HG03095 (cell line): ENCODE results near the gene LAMA5.

Experiments
- ATAC-seq: cut with Tn5 transposase; IDR thresholded peaks from one replicate; pipeline ENCODE4 v1.9.1; 2021; ENCODE audit warnings: moderate library complexity; ENCODE audit not compliant: unreplicated experiment

Gene LAMA5

GRCh38 chr20:62318400-62319345 is 48.4 kb downstream of the LAMA5 start:
- no peak for ATAC-seq

GRCh38 chr20:62317167-62317655 is 49.9 kb downstream of the LAMA5 start:
- no peak for ATAC-seq

GRCh38 chr20:62316331-62317166 is 50.6 kb downstream of the LAMA5 start:
- ATAC-seq = no peak

GRCh38 chr20:62315773-62316172 is 51.3 kb downstream of the LAMA5 start:
- no peak for ATAC-seq

GRCh38 chr20:62314711-62315302 is 52.3 kb downstream of the LAMA5 start:
- no peak for ATAC-seq

- ATAC-seq = no peak
Observed at GRCh38 chr20:62314339-62314638, 52.8 kb downstream of the LAMA5 start.

- ATAC-seq = no peak
Observed at GRCh38 chr20:62313460-62314338, 53.4 kb downstream of the LAMA5 start.

GRCh38 chr20:62313021-62313420 is 54.1 kb downstream of the LAMA5 start:
- ATAC-seq = no peak

GRCh38 chr20:62312662-62312977 is 54.5 kb downstream of the LAMA5 start:
- no peak for ATAC-seq

GRCh38 chr20:62311832-62312661 is 55.1 kb downstream of the LAMA5 start:
- no peak for ATAC-seq

- no peak for ATAC-seq
Observed at GRCh38 chr20:62311150-62311549, 56.0 kb downstream of the LAMA5 start.

- ATAC-seq = no peak
Observed at GRCh38 chr20:62310757-62311121, 56.4 kb downstream of the LAMA5 start.

- no peak for ATAC-seq
Observed at GRCh38 chr20:62309947-62310756, 57.0 kb downstream of the LAMA5 start.

- ATAC-seq = no peak
Observed at GRCh38 chr20:62309198-62309944, 57.7 kb downstream of the LAMA5 start.

- no peak for ATAC-seq
Observed at GRCh38 chr20:62308102-62308822, 58.9 kb downstream of the LAMA5 start.

- no peak for ATAC-seq
Observed at GRCh38 chr20:62307226-62308101, 59.6 kb downstream of the LAMA5 start.
